GM13977 (cell line): Measurements from ENCODE around the gene FNBP1L.
"Not testable (repeated sequence)": the region's sequence is repeated elsewhere in the genome, so short reads cannot be mapped to it uniquely, and the experiment has no call there.

Experiments used
- DNase-seq: peaks from one replicate; pipeline ENCODE4 v3.0.0; 2012; ENCODE audit warnings: low spot score
- in situ Hi-C: fragments of 300-500 bp; cut with MboI; formaldehyde crosslinking; loops from one replicate; pipeline ENCODE4 v1.12.0; 2022; ENCODE audit warnings: low sequenced_read_pairs, low pct_unique_long_range_greater_than_20kb, mixed read lengths, inconsistent platforms; ENCODE audit not compliant: unreplicated experiment
- TF ChIP-seq, protein P1 (sequence below): IDR thresholded peaks from 2 replicates; pipeline ENCODE4 v1.5.1; 2012; ENCODE audit warnings: mild to moderate bottlenecking, control low read depth; ENCODE audit not compliant: insufficient read depth; ENCODE audit errors: extremely low read depth, missing control alignments

Gene FNBP1L

DNA sequence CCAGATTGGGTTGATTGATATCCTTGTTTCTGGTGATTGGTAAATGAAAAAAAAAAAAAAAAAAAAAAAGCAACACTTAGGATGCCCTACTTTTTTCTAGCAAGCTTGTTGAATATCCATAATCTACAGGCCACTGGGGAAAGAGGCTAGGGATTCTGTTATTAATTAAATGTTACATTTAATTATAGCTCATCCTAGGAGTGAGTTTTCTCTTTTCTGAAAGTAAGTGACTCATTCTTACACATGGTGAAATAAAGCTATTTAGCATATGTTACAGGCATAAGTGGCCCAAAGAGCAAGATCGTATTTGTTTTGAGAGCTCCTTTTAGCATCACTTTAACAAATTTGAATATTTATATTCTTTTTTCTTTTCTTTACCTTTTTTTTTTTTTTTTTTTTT, 94.5 kb downstream of the FNBP1L start:
- in situ Hi-C loops = no loop called here
- DNase-seq = no peak
- TF ChIP-seq, protein P1, sequence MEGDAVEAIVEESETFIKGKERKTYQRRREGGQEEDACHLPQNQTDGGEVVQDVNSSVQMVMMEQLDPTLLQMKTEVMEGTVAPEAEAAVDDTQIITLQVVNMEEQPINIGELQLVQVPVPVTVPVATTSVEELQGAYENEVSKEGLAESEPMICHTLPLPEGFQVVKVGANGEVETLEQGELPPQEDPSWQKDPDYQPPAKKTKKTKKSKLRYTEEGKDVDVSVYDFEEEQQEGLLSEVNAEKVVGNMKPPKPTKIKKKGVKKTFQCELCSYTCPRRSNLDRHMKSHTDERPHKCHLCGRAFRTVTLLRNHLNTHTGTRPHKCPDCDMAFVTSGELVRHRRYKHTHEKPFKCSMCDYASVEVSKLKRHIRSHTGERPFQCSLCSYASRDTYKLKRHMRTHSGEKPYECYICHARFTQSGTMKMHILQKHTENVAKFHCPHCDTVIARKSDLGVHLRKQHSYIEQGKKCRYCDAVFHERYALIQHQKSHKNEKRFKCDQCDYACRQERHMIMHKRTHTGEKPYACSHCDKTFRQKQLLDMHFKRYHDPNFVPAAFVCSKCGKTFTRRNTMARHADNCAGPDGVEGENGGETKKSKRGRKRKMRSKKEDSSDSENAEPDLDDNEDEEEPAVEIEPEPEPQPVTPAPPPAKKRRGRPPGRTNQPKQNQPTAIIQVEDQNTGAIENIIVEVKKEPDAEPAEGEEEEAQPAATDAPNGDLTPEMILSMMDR = no peak

GRCh38 chr1:93546162-93546863, 98.4 kb downstream of the FNBP1L start:
- no peak for DNase-seq
- TF ChIP-seq, protein P1 = no peak

DNA sequence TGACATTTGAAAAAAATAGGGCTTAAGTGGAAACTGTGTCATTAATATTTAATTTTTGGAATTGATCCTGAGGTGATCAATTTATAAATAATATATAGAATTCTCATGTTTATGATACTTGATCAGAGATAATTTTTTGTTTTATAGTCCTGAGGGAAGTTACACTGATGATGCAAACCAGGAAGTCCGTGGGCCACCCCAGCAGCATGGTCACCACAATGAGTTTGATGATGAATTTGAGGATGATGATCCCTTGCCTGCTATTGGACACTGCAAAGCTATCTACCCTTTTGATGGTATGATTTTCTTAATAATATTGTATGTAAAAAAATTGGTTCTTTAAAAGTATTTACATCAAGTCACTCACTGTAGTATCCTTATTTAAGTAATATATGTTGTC, 101.2 kb downstream of the FNBP1L start:
- TF ChIP-seq, protein P1 = no peak
- no peak for DNase-seq
- in situ Hi-C loops = no loop called here

More at GRCh38 chr1:93546162-93546863, 98.4 kb downstream of the FNBP1L start:
- in situ Hi-C loops = no loop called here

DNA sequence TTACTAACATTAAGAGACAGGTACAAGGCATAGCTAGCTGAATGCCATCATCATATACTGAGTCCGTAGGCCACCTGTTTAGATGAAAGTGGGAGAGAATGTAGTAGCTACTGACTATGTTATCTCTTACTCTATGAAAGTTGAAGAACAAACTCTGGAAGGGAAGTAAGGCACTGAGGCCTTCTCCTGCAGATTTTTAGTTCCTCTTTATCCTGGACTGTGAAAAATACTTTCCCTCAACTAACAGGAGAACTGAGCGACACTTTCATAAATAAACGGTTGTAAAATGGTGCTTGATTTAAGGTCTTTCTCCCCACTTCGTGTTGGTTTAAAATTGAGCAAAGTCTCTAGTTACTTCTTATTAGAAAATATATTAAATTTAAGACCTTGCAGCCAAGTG, 101.9 kb downstream of the FNBP1L start:
- no peak for DNase-seq
- TF ChIP-seq, protein P1 = no peak
- in situ Hi-C loops = no loop called here

GRCh38 chr1:93552741-93553455, 105.0 kb downstream of the FNBP1L start:
- in situ Hi-C loops = no loop called here
- TF ChIP-seq, protein P1 = no peak
- no peak for DNase-seq

DNA sequence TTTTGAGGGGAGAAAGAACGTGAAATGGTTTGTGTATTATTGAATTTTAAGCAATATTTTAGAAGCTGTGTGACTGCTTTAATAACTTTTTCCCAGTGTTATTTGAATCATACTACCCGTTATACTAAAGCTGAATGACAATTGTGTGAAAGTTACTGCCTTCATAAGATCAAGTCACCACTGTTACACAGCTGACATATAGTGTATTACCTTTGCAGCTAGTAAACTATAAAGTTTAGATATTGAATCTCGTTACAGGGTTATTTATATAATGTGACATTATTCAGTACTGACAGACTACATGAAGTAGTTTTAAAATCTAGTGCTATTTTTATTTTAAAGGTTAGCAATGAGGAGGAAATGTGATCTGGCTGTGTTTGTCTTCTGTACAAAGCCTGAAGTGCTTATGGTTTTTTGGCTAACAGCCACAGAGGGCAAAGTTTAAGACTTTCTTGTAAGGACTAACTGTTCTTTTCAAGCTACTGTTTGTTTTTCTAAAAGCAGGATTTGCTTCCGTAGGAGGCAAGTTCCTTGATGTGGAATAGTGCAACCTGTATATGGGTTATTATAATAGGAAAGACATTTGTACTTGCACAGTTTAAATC, 106.1 kb downstream of the FNBP1L start:
- DNase-seq, in situ Hi-C loops: not testable (repeated sequence)
